ENCODE data around the gene RCBTB1.

DNA sequence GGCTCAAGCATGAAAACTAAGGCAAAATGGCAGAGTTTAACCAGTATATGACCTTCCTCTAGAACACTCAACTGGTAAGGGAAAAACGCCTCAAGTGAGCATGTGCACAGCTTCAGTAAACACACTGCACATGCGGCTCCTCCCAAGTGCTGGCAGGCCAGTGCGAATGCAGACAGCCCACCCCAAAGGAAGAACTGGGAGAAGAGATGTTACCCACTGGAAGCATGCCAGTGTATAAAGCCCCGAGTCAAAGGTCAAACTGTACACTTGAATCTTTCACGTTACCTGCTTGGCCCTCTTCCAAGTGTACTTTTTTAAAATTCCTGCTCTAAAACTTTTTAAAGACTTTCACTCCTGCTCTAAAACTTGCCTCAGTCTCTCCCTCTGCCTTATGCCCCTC, 19.2 kb upstream of the RCBTB1 start:
- TF ChIP-seq, protein P1, sequence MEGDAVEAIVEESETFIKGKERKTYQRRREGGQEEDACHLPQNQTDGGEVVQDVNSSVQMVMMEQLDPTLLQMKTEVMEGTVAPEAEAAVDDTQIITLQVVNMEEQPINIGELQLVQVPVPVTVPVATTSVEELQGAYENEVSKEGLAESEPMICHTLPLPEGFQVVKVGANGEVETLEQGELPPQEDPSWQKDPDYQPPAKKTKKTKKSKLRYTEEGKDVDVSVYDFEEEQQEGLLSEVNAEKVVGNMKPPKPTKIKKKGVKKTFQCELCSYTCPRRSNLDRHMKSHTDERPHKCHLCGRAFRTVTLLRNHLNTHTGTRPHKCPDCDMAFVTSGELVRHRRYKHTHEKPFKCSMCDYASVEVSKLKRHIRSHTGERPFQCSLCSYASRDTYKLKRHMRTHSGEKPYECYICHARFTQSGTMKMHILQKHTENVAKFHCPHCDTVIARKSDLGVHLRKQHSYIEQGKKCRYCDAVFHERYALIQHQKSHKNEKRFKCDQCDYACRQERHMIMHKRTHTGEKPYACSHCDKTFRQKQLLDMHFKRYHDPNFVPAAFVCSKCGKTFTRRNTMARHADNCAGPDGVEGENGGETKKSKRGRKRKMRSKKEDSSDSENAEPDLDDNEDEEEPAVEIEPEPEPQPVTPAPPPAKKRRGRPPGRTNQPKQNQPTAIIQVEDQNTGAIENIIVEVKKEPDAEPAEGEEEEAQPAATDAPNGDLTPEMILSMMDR (IDR thresholded peaks at IDR 0.05), result no peak
- TF ChIP-seq POLR2A (IDR thresholded peaks at IDR 0.05) (no peak), POLR2AphosphoS5 (IDR thresholded peaks at IDR 0.05) (no peak)

Data from upper lobe of left lung (tissue), 4 donors.